GM18519 (cell line): ENCODE measurements around the gene GSE1.

Experiments used
- ATAC-seq: cut with Tn5 transposase; IDR thresholded peaks from one replicate; pipeline ENCODE4 v1.9.1; 2021; ENCODE audit warnings: mild to moderate bottlenecking, moderate library complexity; ENCODE audit not compliant: unreplicated experiment, low FRiP score

GSE1 gene

DNA sequence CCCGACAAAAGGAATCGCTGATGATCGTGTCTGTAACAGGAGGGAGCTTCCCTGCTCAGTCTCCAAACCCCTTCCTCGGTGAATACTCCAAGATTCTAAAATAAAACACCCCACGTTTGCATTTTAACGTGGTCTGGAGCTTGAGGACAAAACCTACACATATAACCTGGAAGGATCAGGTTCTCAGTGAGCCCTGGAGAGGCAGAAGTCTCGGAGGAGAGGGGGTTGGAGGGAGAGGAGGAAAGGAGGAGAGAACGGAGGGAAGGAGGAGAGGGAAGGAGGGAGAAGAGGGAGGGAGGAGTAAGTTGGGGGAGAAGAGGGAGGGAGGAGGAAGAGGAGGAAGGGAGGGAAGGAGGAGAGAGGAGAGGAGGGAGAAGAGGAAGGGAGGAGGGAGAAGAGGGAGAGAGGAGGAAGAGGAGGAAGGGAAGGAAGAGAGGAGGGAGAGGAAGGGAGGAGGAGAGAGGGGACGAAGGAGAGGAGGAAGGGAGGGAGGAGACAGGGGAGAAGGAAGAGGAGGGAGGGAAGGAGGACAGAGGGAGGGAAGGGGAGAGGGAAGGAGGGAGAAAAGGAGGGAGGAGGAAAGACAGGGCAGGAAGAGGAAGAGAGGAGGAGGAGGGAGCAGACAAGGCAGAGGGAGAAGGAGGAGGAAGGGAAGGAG, 103.0 kb downstream of the GSE1 start:
- ATAC-seq: no peak

DNA sequence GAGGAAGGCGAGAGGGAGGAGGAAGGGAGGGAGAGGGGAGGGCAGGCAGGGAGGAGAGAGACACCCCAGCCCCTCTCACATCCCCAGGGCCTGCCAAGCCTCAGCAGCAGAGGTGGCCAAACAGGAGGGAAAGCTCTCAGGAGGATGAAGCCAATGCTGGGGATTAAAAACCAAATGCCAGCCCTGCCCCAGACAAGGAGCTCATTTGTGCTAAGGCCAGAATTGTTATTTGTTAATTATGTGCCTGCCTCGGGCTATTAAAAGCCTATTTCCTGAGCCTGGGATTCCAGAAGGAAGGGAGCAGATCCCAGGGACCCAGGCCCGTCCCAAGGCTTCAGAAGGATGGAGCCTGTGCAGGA, 103.5 kb downstream of the GSE1 start:
- ATAC-seq: no peak

DNA sequence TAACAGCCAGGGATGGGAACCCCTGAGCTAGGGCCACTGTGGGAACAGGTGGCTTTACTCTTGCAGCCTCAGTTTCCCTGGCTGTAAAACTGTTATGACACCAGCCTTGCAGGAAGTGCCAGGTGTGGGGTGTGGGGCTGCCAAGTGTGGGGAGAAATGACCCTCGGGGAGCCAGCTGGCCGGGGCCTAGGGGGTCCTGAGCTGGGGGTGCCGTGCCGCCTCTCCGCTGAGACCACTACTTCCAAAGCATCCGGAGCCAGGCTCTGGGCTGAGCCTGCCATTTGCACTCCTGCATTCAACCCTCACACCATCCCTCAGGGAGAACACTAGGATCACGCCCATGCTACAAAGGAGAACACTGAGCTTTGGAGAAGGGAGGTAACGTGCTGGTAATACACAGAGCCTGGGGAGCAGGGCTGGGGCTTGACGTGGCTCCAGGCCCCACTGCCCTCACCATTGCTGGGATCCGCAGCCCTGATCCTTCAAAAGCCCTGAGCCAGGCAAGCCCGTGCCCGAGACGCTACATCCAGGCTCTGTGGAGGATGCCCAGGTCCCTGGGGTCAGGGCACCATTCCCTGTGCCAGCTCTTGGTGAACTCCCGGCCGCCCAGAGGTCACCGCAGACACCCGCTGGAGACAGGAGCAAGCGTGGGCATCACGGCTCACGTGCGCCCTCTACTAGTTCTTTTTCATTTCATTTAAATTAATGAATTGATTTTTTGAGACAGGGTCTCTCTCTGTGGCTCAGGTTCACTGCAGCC, 104.5 kb downstream of the GSE1 start:
- no peak for ATAC-seq

DNA sequence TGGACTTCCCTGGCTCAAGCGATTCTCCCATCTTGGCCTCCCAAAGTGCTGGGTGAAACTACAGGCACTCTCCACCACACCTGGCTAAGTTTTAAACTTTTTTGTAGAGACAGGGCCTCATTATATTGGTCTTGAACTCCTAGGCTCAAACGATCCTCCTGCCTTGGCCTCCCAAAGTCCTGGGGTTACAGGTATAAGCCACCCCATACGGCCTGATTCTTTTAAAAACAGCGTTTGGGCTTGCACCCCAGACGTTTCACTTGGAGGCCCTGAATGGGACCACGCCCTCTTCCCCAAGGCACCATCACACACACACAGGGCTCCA, 105.0 kb downstream of the GSE1 start:
- no peak for ATAC-seq

DNA sequence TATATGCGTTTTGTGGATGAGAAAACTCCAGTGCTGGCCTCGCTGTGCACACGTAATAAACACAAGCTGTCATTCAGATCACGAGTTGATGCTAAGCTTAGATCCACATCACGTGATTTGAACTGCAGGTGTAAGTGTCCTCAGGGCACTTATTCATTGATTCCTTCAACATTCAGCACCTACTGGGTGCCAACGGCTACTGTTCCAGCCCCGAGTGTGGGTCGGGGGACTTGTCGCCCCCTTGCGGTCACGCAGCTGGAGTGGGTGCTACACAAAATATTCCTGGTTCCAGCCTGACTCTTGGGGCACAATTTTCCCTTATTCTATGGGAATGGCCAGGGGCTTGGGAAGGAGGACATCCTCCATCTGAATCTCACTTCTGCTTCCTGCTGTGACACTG, 105.6 kb downstream of the GSE1 start:
- ATAC-seq: no peak

DNA sequence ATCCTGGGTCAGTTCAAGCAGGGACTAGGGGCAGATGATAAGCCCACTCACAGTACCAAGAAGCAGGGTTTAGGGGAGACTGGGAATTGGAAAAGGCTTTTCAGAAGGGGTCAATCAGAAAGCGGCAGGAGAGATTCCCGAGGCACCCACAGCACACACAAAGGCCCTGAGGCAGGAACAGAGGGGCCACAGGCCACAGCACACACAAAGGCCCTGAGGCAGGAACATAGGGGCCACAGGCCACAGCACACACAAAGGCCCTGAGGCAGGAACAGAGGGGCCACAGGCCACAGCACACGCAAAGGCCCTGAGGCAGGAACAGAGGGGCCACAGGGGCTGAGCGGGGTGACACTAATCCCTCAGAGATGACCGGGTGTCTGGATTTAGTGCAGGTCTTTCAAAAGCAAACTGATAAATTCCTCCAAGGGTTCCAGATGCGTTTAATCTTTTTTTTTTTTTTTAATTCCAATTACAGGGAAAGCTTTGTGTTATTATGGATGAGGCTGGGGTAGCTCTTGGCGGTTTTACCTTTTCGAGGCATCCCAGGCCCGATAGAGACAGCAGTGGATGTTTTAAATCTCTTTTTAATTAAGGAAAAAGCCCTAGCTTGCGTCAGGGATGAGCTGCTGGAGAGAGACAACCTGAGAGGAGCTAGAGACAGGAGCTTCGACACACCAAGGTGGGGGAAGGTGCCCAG, 106.6 kb downstream of the GSE1 start:
- no peak for ATAC-seq

DNA sequence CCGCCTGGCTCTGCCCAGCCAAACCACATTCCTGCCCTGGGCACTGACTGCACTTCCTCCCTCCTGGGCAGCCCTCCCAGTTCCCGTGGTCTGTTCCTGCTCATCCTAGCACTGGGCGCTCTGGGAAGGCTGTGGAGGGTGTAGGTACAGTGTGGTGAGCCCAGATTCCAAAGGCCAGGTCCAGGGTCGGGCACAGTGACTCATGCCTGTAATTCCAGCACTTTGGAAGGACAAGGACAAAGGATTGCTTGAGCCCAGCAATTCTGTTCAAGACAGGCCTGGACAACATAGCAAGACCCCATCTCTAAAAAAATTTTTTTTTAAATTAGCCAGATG, 107.1 kb downstream of the GSE1 start:
- no peak for ATAC-seq

DNA sequence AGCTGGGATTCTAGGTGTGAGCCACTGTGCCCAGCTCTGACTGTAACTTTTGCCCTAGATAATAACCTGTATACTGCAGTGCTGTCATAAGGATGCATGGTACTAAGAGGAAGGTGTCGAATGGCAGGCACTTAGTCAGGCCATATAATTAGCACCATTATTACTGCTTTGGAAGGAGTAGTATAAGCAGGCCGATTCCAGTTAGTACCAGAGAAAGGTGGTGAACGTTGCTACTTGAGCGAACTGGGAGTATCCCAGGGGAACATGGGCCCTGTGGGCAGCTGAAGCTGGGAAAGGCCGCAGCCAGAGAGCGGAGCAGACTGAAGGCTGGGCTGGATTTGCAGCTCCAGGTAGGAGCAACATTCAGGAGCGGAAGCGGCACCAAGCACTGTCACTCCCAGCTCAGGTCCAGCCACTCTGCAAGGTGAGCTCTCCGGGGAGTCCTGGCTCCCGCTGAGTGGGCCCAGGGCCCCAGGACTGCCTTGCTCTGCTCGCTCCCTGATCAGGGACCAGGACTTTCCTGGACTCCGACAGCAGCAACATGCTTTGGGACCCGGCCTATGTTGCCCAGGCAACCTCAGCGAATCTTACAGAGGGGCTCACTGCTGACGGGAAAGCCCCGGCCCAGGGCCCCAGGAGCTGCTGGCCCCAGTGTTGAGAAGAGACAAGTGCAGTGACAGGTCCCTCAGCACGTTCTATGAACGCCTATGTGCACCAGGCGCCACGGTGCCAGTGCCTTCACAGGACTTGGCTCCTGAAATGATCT, 109.2 kb downstream of the GSE1 start:
- ATAC-seq: no peak

DNA sequence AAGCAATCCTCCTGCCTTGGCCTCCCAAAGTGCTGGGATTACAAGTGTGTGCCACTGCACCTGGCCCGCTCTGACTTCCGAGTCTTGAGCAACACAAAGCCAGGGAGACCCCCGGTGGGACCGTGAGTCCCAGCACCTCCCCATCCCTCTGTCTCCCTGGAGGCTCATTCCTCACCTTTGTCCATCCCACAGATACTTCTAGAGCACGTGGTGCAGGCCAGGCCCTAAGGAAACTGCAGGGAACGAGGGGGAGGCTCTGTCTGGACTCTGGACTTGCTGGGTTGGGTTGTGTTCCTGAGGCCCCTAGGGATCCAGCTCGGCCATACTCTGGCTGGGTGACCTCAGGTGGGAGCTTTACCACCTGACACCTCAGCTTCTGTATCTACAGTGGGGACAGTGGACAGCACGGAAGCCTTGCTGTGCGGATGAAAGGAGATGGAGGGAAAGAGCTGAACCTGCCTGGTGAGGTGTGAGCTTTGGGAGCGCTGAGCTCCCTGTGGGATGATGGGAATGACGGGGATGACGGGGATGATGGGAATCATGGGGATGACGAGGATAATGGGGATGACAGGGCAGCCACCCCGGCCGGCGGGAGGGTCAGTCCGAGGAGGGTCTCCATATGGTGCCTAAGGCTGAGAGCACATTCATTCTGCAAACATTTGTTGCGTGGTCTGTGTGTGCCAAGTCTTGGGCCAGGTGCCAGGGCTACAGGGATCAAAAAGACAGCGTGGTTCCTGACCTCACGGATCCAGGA, 111.2 kb downstream of the GSE1 start:
- no peak for ATAC-seq

DNA sequence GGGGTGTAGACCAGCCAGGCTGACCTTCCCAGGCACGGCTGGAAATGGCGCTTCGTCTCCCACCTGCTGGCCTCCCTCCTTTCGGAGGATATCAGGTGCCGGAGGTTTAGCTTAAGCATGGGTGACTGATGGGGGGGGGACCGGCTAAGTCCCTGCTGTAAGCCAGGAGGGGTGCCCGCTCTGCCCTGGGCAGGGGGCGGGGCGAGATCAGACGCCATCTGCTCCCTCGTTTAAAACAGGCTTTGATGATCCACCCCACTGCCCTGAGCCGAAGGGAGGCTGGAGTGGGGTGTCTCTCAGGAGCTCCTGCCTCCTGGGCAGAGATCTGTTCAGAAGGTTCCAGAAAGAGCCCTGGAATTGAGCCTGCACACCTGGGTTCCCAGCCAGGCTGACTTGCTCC, 111.8 kb downstream of the GSE1 start:
- no peak for ATAC-seq
